Measurements from ENCODE around the gene POLR1F.

The POLR1F gene

DNA sequence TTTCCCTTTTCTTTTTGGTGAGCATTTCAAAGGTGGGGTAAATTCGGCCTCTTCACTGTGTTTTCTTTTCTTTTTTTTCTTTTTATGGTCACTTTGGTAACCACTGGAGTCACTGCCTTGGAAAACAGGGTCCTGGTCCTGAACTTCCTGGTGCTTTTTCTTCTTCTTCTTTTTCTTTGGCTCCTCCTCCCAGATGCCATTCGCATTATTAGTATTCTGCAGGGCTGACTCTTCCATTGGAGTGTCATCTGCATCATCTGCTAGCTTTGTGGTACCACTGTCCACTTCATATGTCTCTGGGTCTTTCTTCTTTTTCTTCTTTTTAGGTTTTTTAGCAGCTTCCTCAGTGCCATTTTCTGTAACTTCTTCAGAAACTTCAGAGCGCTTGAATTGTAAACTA is 10.5 kb downstream of the POLR1F start:
- Histone ChIP-seq H2AFZ (ENCODE audit: low read length) (no peak overlapping the region), H3K4me3 (ENCODE audit: low read length, poor library complexity, severe bottlenecking) (no peak overlapping the region), H3K36me3 (ENCODE audit: insufficient read depth, low read length) (peaks cover 58% of the 10 kb centered on the region), H3K27me3 (ENCODE audit: insufficient read depth, low read length, poor library complexity, severe bottlenecking) (no peaks in the 10 kb centered on the region), H4K20me1 (ENCODE audit: insufficient read depth, low read length, poor library complexity, severe bottlenecking) (no peaks in the 10 kb centered on the region), H3K9ac (ENCODE audit: low read depth, low read length, poor library complexity, severe bottlenecking) (no peak overlapping the region), H3F3A (ENCODE audit: low read depth) (no peaks in the 10 kb centered on the region), H3K9me3 (ENCODE audit: insufficient read depth, low read depth, low read length) (0 out of 2 replicates have a peak, but pooled peaks cover 8% of the 10 kb centered on the region), H3K79me2 (ENCODE audit: insufficient read depth, low read length) (peaks cover 34% of the 10 kb centered on the region), H3K4me2 (ENCODE audit: low read depth, low read length, poor library complexity, severe bottlenecking) (no peak overlapping the region), H3K9me2 (replicated peaks; ENCODE audit: low read depth, low read length) (no peaks in the 10 kb centered on the region), H3K4me1 (ENCODE audit: insufficient read depth, low read length, poor library complexity, severe bottlenecking) (peaks cover 25% of the 10 kb centered on the region)
- no peak for TF ChIP-seq EZH2phosphoT487 (IDR thresholded peaks at IDR 0.05; ENCODE audit: borderline replicate concordance)
- TF ChIP-seq, protein P1, sequence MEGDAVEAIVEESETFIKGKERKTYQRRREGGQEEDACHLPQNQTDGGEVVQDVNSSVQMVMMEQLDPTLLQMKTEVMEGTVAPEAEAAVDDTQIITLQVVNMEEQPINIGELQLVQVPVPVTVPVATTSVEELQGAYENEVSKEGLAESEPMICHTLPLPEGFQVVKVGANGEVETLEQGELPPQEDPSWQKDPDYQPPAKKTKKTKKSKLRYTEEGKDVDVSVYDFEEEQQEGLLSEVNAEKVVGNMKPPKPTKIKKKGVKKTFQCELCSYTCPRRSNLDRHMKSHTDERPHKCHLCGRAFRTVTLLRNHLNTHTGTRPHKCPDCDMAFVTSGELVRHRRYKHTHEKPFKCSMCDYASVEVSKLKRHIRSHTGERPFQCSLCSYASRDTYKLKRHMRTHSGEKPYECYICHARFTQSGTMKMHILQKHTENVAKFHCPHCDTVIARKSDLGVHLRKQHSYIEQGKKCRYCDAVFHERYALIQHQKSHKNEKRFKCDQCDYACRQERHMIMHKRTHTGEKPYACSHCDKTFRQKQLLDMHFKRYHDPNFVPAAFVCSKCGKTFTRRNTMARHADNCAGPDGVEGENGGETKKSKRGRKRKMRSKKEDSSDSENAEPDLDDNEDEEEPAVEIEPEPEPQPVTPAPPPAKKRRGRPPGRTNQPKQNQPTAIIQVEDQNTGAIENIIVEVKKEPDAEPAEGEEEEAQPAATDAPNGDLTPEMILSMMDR (conservative IDR thresholded peaks at IDR 0.05; ENCODE audit: low read length) = no peak

DNA sequence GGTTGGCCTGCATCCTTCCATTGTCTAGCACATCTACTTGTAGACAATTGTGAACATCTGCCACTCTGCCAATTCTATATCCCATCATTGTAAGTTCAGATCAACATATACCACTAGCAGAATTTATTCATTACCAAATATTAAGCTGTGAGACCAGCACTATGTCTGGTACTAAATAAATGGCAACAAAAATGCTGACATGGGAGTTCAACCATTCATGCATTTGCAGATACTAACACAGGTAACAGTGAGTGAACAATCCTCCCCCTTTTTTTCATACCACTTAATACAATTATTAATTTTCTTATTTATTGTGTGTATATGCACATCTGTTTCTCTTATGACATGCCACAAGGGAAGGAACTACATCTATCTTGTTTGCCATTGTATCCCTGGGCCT is 11.9 kb downstream of the POLR1F start:
- H3K4me1 ChIP-seq (ENCODE audit: insufficient read depth, low read length, poor library complexity, severe bottlenecking) = peaks cover 23% of the 10 kb centered on the region
- peaks cover 21% of the 10 kb centered on the region for H3K79me2 ChIP-seq (ENCODE audit: insufficient read depth, low read length)
- no peaks in the 10 kb centered on the region for H4K20me1 ChIP-seq (ENCODE audit: insufficient read depth, low read length, poor library complexity, severe bottlenecking)
- no peaks in the 10 kb centered on the region for H3F3A ChIP-seq (ENCODE audit: low read depth)
- no peak overlapping the region for H2AFZ ChIP-seq (ENCODE audit: low read length)
- H3K36me3 ChIP-seq (ENCODE audit: insufficient read depth, low read length) = peaks cover 45% of the 10 kb centered on the region
- no peak overlapping the region for H3K9ac ChIP-seq (ENCODE audit: low read depth, low read length, poor library complexity, severe bottlenecking)
- H3K27me3 ChIP-seq (ENCODE audit: insufficient read depth, low read length, poor library complexity, severe bottlenecking) = no peaks in the 10 kb centered on the region
- H3K4me3 ChIP-seq (ENCODE audit: low read length, poor library complexity, severe bottlenecking) = no peak overlapping the region
- no peaks in the 10 kb centered on the region for H3K9me2 ChIP-seq (replicated peaks; ENCODE audit: low read depth, low read length)
- TF ChIP-seq, protein P1 (conservative IDR thresholded peaks at IDR 0.05; ENCODE audit: low read length) = no peak
- TF ChIP-seq EZH2phosphoT487 (IDR thresholded peaks at IDR 0.05; ENCODE audit: borderline replicate concordance) = no peak
- no peak overlapping the region for H3K4me2 ChIP-seq (ENCODE audit: low read depth, low read length, poor library complexity, severe bottlenecking)
- no peaks in the 10 kb centered on the region for H3K9me3 ChIP-seq (ENCODE audit: insufficient read depth, low read depth, low read length)

DNA sequence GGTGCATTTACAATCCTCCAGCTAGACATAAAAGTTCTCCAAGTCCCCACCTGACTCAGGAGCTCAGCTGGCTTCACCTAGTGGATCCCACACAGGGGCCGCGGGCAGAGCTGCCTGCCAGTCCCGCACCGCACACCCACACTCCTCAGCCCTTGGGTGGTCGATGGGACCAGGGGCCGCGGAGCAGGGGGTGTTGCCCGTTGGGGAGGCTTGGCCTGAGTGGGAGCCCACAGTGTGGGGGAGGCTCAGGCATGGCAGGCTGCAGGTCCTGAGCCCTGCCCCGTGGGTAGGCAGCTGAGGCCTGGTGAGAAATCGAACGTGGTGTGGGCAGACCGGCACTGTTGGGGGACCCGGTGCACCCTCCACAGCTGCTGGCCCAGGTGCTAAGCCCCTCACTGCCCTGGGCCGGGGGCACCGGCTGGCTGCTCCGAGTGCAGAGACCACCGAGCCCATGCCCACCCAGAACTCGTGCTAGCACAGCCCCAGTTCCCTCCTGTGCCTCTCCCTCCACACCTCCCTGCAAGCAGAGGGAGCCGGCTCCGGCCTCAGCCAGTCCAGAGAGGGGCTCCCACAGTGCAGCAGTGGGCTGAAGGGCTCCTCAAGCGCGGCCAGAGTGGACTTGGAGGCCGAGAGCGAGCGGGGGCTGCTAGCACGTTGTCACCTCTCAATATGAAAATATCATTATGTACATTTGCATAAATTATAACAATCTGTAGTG is 16.6 kb downstream of the POLR1F start:
- no peaks in the 10 kb centered on the region for H3K9me3 ChIP-seq (ENCODE audit: insufficient read depth, low read depth, low read length)
- no peak overlapping the region for H2AFZ ChIP-seq (ENCODE audit: low read length)
- H3K9ac ChIP-seq (ENCODE audit: low read depth, low read length, poor library complexity, severe bottlenecking) = no peak overlapping the region
- TF ChIP-seq EZH2phosphoT487 (IDR thresholded peaks at IDR 0.05; ENCODE audit: borderline replicate concordance) = no peak
- TF ChIP-seq, protein P1 (conservative IDR thresholded peaks at IDR 0.05; ENCODE audit: low read length) = no peak
- no peaks in the 10 kb centered on the region for H4K20me1 ChIP-seq (ENCODE audit: insufficient read depth, low read length, poor library complexity, severe bottlenecking)
- H3F3A ChIP-seq (ENCODE audit: low read depth) = no peaks in the 10 kb centered on the region
- no peaks in the 10 kb centered on the region for H3K4me1 ChIP-seq (ENCODE audit: insufficient read depth, low read length, poor library complexity, severe bottlenecking)
- no peak overlapping the region for H3K4me2 ChIP-seq (ENCODE audit: low read depth, low read length, poor library complexity, severe bottlenecking)
- H3K36me3 ChIP-seq (ENCODE audit: insufficient read depth, low read length) = peaks cover 9% of the 10 kb centered on the region
- H3K79me2 ChIP-seq (ENCODE audit: insufficient read depth, low read length) = no peaks in the 10 kb centered on the region
- H3K4me3 ChIP-seq (ENCODE audit: low read length, poor library complexity, severe bottlenecking) = no peak overlapping the region
- H3K9me2 ChIP-seq (replicated peaks; ENCODE audit: low read depth, low read length) = no peaks in the 10 kb centered on the region
- H3K27me3 ChIP-seq (ENCODE audit: insufficient read depth, low read length, poor library complexity, severe bottlenecking) = no peaks in the 10 kb centered on the region

Data from Loucy (cell line).